Testis (tissue), 3 donors: ENCODE measurements around the gene AFF1. TPM values are rescaled to one million over a fixed set of nuclear protein-coding genes. Genes with fewer than 3 reads are reported as not detected.

Source experiments
- DNase-seq: peaks from one replicate; pipeline ENCODE4 v3.0.0-alpha.2; 2019
- H3K27ac ChIP-seq, 2 donors: fragments of 200-600 bp; sonication (generic); one replicate each; pipeline ENCODE4 v1.5.1; 2019
- H3K27me3 ChIP-seq: fragments of 200-600 bp; sonication (generic); one replicate; pipeline ENCODE4 v1.5.1; 2019
- H3K36me3 ChIP-seq: fragments of 200-600 bp; sonication (generic); one replicate; pipeline ENCODE4 v1.5.1; 2017; ENCODE audit warnings: low read depth; ENCODE audit errors: missing control alignments
- H3K4me1 ChIP-seq: fragments of 200-600 bp; sonication (generic); one replicate; pipeline ENCODE4 v1.5.1; 2019
- H3K4me3 ChIP-seq, 2 donors: fragments of 200-600 bp; sonication (generic); one replicate each; pipeline ENCODE4 v1.5.1; 2017 to 2019
- H3K9me3 ChIP-seq: fragments of 200-600 bp; sonication (generic); one replicate; pipeline ENCODE4 v1.5.1; 2017
- POLR2A ChIP-seq: fragments of 450-650 bp; IDR thresholded peaks from one replicate; pipeline ENCODE4 v1.6.1; 2017; ENCODE audit warnings: antibody characterized with exemption, mild to moderate bottlenecking, moderate library complexity
- WGBS, 2 donors: methylation state at CpG; one replicate each; pipeline ENCODE4 v1.1.5; 2018; 5-methylcytosine and 5-hydroxymethylcytosine counted together
- intact Hi-C: fragments of 100-400 bp; cut with DNase I; formaldehyde crosslinking; loops from one replicate; pipeline ENCODE4 v1.15.1; 2023; ENCODE audit warnings: low total_unique reads
- polyA plus RNA-seq: library from polyadenylated mRNA; stranded (reverse); fragments of 350-450 nt; fragmentation: Illumina TruSeq; extraction: RNeasy Lipid Tissue Mini Kit (QIAGEN cat#74804); gene quantifications from one replicate; pipeline ENCODE4 v1.2.3, GENCODE V29; 2014; ENCODE audit warnings: low read depth, low replicate concordance; ENCODE audit not compliant: insufficient read depth
- total RNA-seq, 2 donors: library from RNA; depleted of rRNA; stranded (reverse); fragments of >200 nt; gene quantifications; one replicate each; pipeline ENCODE4 v1.2.3, GENCODE V29; 2016
- TF ChIP-seq, protein P1 (sequence below), 3 experiments: fragments of 450-650 bp in 2 of 3; fragments of 200-600 bp in 1 of 3; sonication (generic) in 1 of 3; IDR thresholded peaks; one replicate each; pipeline ENCODE4 v1.5.1; 2016 to 2019; ENCODE audit warnings: antibody characterized with exemption in 3 of 3, mild to moderate bottlenecking in 2 of 3, moderate library complexity in 1 of 3

Gene AFF1
- total and polyA plus RNA-seq, 3 donors from 2014 or later, result 15.8 to 56.8 (median 53.6) TPM

DNA sequence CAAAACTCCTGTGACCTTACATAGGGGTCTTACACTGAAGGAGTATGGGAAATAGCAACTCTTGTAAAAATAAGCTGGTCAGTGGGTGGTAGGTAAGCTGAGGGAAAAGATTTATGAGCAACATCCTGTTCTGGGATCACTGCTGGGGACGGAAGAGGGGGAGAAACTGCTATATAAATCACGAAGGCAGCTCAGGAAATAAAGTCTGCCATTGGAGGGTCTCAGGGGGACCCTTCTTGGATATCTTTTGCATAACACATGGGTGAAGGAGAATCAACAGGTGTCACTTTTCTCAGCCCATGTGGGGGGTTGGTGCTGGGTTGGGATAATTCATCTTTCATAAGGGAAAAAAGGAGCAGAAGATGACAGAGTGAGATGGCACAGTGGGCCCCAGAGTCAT is 33.7 kb downstream of the AFF1 start:
- Histone ChIP-seq H3K36me3 (no peaks in the 10 kb centered on the region), H3K4me3 (no peak overlapping the region), H3K9me3 (no peaks in the 10 kb centered on the region), H3K27me3 (no peaks in the 10 kb centered on the region), H3K4me1 (no peaks in the 10 kb centered on the region), H3K27ac (no peak overlapping the region)
- WGBS, 2 donors, result 85 to 95% methylated on average over 2 of the region's 2 CpGs
- intact Hi-C loops, result no loop called here
- TF ChIP-seq POLR2A, result no peak
- TF ChIP-seq, protein P1, sequence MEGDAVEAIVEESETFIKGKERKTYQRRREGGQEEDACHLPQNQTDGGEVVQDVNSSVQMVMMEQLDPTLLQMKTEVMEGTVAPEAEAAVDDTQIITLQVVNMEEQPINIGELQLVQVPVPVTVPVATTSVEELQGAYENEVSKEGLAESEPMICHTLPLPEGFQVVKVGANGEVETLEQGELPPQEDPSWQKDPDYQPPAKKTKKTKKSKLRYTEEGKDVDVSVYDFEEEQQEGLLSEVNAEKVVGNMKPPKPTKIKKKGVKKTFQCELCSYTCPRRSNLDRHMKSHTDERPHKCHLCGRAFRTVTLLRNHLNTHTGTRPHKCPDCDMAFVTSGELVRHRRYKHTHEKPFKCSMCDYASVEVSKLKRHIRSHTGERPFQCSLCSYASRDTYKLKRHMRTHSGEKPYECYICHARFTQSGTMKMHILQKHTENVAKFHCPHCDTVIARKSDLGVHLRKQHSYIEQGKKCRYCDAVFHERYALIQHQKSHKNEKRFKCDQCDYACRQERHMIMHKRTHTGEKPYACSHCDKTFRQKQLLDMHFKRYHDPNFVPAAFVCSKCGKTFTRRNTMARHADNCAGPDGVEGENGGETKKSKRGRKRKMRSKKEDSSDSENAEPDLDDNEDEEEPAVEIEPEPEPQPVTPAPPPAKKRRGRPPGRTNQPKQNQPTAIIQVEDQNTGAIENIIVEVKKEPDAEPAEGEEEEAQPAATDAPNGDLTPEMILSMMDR (IDR thresholded peaks at IDR 0.05), result no peak
- DNase-seq, result no peak

DNA sequence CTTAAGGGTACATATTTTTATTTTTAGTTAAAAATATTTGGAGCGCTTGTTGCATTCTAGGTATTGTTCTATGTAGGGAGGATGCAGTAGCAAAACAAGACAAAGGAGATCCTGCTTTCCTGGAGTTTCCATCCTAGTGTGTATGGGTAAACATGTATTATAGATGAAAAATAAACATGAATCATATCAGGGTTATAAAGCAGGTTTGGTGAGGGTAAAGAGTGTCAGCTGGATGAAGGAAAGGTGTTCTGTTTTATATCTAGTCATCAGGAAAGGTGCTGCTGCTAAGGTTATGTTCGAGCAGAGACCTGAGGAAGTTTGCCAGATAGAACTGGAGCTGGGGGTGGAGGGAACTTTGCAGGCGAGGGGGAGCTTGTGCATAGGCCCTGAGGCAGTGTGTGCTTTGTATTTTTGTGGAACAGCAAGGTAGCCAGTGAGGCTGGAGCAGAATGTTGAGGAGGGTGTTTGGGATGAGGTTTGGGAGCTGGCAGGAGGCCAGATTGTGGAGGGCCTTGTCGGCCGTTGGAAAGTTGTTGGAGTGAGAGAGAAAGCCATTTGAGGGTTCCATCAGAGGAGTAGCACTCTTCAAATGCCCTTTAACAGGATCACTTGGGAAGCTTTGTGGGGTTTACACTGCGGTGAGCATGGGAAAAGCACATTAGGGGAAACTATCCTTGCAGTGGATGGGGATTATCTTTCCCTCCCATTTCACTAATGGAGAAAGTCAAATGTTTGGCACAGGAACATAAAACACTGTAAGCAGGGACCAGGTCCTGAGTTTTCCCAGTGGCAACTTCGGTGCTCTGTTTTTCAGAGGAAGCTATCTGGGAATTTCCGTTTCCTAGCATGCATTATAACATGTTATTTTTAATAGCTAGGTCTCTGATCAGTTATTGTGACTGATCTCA is 35.9 kb downstream of the AFF1 start:
- Histone ChIP-seq H3K27ac (no peak overlapping the region), H3K9me3 (no peaks in the 10 kb centered on the region), H3K36me3 (no peaks in the 10 kb centered on the region), H3K4me3 (no peak overlapping the region), H3K4me1 (no peaks in the 10 kb centered on the region), H3K27me3 (no peaks in the 10 kb centered on the region)
- TF ChIP-seq POLR2A, result no peak
- TF ChIP-seq, protein P1 (IDR thresholded peaks at IDR 0.05), result no peak
- no peak for DNase-seq
- intact Hi-C loops, result no loop called here
- 65 to 70% methylated on average over 8 of the region's 8 CpGs for WGBS, 2 donors

DNA sequence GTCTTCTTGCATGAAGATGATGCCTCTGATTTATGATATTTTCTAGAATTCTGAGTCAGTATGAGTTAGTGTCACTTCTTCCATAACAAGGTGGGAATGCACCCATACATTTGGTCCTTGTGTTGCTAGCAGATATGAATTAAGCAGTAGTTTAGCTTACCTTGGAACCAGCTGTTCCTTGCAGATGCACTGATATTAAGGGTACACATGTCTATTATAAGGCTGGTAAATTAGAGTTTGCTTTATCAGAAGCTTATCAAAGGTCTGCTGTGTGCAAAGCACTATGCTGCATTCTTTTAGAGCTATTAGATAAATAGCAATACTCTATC is 36.5 kb downstream of the AFF1 start:
- H3K4me3 ChIP-seq, result no peak overlapping the region
- intact Hi-C loops, result no loop called here
- DNase-seq, result no peak
- no peak overlapping the region for H3K27ac ChIP-seq
- H3K9me3 ChIP-seq, result no peaks in the 10 kb centered on the region
- no peaks in the 10 kb centered on the region for H3K27me3 ChIP-seq
- TF ChIP-seq, protein P1 (IDR thresholded peaks at IDR 0.05), result no peak
- TF ChIP-seq POLR2A, result no peak
- H3K4me1 ChIP-seq, result no peaks in the 10 kb centered on the region
- no peaks in the 10 kb centered on the region for H3K36me3 ChIP-seq

DNA sequence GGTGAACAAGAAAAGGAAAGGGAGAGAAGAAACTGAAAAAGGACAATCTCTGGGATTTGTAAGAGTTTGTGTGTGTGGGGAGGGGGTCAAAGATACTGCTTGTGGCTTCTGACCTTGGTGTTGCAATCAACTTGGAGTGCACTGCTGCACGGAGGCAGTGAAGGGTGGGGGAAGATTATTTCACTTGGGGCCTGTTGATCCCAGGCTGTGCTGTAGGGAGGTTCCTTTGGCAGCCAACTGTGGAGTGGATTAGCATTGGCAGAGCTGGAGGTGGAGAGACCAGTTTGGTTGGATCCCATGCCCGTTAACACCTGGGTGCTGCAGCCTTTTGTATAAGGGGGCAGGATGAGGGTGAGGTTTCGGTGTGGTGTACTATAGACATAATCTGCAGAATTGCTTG is 38.2 kb downstream of the AFF1 start:
- Histone ChIP-seq H3K36me3 (no peaks in the 10 kb centered on the region), H3K4me1 (no peaks in the 10 kb centered on the region), H3K4me3 (no peak overlapping the region), H3K27ac (no peak overlapping the region), H3K27me3 (no peaks in the 10 kb centered on the region), H3K9me3 (no peaks in the 10 kb centered on the region)
- no peak for DNase-seq
- TF ChIP-seq, protein P1 (IDR thresholded peaks at IDR 0.05), result no peak
- no peak for TF ChIP-seq POLR2A
- intact Hi-C loops, result no loop called here
- WGBS, 2 donors, result 71 to 91% methylated on average over 3 of the region's 3 CpGs

DNA sequence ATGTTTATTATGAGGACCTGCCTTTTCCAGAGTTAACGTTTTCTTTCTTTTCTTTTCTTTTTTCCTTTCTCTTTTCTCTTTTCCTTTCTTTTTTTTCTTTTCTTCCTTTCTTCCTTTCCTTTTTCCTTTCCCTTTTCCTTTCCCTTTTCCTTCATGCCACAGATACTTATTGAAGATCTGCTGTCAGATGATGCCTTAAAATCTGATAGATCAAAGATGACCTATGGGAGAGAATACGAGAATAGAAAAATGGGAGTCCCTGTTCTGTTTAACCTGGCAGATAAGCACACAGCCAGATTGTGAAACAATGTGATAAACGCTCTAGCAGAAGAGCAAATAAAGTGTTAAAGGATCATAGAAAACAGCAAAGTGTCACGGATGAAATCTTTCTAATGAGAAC is 38.9 kb downstream of the AFF1 start:
- TF ChIP-seq, protein P1 (IDR thresholded peaks at IDR 0.05), result no peak
- TF ChIP-seq POLR2A, result no peak
- H3K4me1 ChIP-seq, result no peaks in the 10 kb centered on the region
- 75 to 76% methylated on average over 4 of the region's 4 CpGs for WGBS, 2 donors
- H3K4me3 ChIP-seq, result no peak overlapping the region
- no peak overlapping the region for H3K27ac ChIP-seq
- DNase-seq, result no peak
- no peaks in the 10 kb centered on the region for H3K9me3 ChIP-seq
- no peaks in the 10 kb centered on the region for H3K36me3 ChIP-seq
- intact Hi-C loops, result no loop called here
- H3K27me3 ChIP-seq, result no peaks in the 10 kb centered on the region
